Inflammatory macrophage (primary cell): ENCODE data around the gene VEGFA.

Experiments
- DNase-seq, 2 donors: peaks; one replicate each; pipeline ENCODE4 v3.0.0-alpha.2; 2020 to 2022

VEGFA gene

DNA sequence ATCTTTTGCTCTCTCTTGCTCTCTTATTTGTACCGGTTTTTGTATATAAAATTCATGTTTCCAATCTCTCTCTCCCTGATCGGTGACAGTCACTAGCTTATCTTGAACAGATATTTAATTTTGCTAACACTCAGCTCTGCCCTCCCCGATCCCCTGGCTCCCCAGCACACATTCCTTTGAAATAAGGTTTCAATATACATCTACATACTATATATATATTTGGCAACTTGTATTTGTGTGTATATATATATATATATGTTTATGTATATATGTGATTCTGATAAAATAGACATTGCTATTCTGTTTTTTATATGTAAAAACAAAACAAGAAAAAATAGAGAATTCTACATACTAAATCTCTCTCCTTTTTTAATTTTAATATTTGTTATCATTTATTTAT, 15.9 kb downstream of the VEGFA start:
- no peak for DNase-seq

DNA sequence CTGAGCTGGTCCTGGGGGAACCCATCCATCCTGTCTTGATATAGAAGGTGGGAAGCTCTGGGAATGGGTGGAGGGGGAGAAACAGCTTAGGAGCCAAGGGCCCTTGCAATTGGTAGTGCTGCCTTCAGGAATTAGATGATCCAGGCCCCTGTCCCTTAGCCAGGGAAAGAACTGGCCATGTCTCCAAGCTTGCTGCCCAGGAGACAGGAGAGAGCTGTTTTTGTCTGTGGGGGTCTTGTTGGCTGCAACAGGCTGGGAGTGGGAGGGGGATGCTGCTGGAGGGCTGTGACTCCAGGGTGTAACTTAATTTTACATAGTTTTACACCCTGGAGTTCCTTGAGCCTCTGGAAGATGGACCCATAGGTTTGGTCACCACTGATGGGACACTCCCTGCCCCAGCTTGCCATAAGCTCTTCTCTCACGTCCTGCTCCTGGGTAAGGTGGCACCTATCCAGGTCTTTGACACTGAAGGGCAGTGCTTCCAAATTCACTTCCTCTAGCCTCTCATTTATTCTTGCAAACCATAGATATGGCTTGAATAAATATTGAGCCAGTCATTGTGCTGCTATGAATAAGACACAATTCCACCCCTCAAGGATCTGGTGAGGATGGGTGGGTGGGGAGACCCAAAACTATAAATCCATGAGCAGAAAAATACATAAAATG, 16.8 kb downstream of the VEGFA start:
- no peak for DNase-seq

DNA sequence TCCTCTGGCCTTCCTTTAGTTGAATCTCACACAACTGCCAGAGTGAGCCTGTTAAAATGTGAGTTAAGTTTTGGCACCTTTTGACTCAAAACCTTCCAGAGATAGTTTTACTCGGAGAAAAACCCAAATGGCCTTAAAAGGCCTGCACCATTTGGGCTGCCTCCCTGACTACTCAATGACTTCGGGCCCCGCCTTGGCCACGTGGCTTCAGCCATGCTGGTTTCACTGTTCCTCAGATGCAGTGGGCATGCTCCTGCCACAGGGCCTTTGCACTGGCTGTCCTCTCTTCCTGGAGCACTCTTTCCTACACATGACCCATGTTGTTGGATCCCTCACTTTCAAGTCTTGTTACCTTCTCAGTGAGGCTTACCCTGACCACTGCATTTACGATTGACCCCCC, 18.3 kb downstream of the VEGFA start:
- no peak for DNase-seq

DNA sequence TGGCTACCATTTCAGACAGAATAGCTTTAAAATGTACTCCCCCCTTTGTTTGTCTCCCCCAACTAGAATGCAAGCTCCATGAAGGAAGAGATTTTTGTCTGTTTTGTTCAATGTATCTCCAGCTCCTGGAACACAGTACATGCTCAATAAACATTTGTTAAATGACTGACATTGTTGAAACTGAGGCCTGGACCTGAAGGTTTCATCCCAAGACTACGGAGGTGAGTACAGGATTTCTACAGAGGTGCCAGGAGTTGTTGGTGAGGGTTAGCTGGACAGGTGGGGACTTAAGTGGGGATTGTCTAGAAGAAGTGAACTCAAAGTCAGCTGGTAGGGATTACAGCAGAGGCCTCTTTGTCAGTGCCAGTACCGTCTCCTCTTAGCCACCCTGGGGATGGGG, 19.4 kb downstream of the VEGFA start:
- DNase-seq = no peak

DNA sequence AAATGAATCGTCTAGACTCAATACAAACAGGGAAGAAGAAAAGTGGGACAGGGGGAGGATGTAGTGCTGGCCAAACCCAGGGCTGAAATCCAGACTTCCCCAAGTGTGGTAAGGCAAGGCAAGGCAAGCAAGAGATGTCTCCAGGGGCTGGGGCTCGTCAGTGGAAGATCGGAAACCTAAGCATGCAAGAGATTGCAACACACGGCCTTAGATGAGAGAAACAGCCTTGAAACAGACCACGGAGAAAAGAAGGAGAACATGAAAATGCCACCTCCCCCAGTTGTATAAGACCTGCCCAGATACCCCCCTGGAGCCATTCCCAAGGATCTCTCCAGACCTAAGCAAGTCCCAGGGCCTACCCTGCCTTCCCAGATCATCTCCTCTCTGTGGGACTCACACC, 20.0 kb downstream of the VEGFA start:
- peak; percentile 62 to 74 for DNase-seq

DNA sequence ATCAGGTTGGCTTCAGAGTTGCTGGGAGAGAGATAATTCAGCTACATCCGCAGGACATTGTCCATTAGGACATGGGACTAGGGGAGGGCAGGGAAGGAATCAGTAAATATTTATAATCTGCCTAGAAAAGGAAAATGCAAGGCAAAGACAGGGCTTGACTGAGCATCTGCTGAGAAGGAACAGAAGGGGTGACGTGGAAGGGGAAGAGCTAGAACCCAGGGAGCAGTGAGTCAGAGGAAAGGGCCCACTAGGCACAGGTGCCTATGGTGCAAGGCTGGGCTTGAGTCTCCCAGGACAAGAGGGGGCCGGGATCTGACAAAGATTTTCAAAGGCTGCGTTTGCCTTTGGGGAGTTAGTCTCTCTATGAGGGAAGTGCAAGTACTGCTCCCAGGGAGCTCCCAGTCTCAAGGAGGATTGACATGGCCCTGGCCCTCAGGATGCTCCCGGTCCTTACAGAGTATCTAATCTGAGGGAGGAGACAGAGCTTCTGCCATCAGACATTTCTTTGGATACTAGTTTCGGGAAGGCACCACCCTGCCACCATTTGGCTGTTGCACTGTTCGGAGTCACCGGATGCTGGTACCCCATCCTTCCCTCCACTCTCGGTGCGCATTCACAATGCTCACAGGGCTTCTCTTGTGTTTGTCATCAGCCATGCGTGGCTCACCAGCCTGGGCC, 21.9 kb downstream of the VEGFA start:
- DNase-seq = no peak

DNA sequence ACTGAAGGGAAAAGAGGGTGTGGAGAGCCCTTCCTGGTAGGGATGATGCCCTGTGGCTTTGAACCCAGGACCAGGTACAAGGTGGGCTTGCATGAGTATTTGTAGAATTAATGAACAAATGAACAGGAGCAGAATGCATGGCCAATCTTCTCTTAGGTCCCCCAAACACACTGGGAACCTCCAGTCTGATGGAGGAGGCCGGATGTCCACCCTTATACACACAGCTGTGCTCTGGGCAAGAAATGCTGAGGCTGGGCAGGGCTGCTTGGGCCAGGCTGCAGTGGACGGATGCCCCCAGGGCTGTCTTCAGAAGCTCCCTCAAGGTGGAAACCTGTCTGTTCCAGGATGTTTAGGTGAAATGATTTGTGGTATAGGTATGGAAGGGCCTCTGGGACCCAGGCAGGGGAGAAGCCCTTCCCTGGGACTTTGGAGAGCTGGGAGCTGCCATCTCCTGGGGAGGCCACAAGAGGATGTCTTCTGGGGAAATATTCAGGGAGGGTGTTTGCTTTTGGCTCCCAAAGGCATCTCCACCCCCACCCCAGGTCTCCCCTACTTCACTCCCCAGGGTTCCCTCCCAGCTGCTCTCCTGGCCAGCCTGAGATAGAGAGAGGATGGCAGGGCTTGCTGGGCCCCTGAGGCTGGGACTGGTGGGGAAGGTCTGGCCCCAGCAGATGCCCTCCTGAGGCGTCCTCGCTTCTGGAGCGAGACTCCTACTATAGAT, 23.3 kb downstream of the VEGFA start:
- DNase-seq = no peak

DNA sequence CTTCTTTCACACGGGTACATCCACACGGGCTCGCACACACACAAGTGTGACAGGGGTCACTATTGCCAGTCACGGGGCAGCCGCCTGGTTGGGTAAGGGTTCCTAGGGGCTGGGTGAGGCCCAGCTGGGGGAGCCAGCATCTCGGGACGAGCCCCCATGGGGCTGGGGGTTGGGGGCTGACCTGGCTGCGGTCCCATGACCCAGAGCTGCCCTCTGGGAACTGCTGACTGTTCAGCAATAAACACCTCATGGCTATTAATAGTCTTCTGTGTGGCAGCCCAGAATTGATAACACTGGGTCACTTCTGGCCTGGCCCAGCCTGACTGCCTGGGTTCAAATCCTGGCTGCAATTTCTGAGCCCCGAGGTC, 23.8 kb downstream of the VEGFA start:
- no peak for DNase-seq

DNA sequence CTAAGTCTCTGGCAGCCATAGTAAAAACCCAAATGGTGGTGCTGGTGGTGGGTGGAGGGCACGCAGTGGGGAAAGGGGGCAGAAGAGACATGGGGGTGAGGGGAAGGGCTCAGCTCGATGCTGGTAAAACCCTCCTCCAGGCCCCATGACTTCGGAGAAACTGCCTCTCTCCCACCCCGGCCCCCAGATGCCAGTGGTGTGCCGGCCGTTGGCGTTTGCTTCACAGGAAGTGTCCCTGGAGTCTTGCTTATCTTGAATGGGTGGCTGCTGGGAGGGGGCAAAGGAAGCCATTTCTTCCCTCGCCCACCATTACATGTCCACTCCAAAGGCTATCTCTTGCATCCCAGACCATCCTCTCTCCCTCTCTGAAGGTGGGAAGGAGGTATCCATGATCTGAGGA, 25.4 kb downstream of the VEGFA start:
- no peak for DNase-seq

DNA sequence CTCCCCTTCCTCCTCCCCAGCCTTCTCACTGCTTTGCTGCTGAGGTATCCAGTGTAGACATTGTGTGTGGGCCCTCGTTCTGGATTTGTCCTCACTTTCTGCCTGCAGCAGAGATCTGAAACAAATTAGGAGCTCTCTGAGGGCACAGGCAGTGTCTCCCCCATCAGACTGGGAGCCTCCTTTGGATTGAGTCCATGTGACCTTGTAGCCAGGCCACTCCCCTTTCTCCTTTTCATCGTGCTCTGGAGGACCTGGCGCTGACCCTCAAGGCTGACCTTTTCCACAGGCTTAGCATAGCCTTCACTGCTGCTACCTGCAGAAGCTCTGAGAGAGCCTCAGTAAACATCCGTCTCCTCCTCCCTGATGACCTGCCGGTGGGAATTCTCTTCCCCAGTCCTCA, 26.2 kb downstream of the VEGFA start:
- no peak for DNase-seq

DNA sequence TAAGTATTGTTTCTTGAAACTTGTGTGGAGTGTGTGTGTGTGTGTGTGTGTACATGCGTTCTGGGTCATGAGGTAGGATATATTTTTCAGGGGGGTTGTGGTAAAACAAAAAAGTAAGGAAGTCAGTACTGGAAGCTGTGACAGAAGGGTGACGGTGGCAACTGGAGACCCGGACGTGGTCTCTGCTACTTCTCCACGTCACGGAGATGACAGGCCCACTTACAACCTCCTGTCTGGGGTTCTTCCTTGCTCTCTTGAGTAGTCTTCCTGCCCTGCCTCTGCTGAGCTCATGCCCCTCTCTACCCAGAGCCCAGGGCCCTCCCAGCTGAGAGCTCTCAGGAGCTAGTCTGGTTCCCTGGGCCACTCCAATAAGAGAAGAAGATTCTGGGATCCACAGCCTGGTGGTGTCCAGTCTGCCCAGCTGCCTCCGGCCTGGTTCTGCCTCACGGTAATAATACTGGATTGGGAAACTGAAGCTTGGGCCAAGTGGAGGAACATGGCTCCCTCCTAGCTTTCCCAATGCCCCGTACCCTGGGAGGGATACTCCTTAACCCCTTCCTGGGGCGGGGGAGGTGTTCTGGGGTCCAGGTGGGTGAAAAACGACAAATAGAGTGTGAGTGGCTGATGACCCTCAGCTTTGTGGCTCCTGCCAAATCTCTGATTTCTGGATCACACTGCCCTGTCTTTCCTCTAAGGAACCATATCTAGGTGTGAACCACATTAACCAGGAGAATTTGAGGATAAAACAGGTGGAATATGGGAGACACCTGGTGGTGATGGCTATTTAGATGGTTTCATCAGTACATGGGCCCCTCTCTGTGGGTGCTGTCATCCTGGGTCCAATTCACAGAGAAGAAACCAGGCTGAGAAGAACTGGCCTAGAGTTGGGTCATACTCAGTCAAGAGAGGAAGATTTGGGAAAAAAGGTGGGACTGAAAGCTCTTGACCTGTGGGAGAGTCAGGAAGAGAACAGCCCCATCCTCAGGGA, 27.2 kb downstream of the VEGFA start:
- DNase-seq = peak; percentile 23 to 28

DNA sequence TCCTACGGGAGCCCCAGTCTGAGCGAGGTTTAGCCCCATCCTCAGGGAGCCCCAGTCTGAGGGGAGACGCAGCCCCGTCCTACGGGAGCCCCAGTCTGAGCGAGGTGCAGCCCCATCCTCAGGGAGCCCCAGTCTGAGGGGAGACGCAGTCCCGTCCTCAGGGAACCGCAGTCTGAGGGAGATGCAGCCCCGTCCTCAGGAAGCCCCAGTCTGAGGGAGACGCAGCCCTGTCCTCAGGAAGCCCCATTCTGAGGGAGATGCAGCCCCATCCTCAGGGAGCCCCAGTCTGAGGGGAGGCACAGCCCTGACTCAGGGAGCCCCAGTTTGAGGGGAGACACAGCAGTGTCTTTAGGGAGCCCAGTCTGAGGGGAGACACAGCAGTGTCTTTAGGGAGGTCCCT, 27.9 kb downstream of the VEGFA start:
- no peak for DNase-seq

DNA sequence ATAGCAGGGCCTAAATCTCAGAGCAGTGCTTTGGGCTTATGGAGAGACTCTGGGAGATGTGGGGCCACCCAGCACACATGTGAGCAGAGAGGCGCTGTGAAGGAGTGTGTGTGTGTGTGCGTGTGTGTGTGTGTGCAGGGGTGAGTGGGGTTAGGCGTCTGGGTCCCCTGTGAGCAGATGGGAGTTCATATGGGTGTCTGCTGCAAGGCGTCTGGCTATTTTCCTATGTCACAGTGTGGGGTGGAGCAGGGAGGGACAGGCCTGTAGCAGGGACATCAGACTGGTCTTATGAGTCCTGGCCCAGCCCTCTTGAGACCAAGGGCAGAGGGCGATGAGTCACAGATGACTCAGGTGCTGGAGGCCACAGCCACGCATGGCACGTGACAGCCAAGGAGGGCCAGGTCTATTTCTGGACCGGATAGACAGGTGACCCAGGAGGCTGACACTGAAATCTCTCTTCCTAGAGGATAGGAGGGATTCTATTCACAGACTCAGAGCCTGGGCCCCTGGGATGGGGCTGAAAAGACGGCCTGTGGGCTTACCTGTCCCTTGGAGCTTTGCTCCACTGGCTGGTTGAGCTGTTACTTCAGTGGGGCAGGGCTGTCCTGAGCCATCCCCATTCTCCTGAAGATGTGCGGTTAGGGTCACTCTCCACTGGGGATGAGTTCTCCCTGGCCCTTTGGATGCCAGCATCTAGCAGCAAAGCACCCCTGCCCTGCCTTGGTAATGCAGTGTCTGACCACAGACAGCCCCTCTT, 28.9 kb downstream of the VEGFA start:
- DNase-seq = peak; percentile 80 to 88

DNA sequence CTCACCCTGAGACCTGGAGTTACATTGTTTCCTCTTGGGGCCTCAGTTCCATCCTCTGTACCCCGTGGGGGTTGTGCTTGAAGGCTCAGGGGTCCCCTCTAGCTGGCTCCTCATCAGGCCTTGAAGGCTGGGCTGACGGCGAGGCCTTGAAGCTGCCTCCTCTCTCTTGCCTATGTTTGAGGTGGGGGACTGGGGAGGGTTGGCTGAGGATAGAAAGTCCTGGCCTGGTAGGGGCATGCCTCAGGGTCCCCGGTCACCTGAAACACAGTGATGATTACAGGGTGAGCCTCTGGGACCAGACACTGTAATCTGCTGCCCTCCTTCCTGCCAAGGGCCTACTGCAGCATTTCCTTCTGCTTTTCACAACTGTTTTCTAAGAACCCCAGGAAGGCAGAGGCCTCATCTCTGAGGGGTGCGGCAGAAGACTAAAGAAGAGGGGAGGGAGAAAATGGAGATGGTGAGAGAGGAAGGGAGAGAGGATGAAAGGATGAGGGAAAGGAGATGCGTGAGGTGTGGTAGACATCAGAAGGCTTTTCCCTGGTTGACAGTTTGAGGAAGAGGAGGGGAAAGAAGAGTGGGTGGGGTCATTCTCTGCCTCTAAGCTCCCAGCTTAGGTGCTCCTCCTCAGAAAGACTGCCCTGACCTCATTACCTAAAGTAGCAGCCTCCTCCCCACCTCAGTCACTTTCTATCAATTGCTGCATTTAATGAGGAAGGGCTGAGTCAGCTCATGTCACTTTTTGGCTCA, 29.7 kb downstream of the VEGFA start:
- peak; percentile 47 for DNase-seq

DNA sequence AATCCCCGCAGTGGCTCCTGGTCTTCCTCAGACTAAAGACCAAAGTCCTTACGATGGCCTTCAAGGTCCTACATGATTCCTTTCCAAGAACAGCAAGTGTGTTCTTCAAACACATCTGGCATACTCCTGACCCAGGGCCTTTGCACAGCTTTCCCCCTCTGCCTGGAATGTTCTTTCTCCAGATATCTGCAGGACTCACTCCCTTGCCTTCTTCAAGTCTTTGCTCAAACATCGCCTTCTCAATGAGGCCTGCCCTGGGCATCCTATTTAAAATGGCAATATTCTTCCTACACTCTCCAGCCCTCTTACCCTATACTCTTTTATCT, 30.2 kb downstream of the VEGFA start:
- no peak for DNase-seq

DNA sequence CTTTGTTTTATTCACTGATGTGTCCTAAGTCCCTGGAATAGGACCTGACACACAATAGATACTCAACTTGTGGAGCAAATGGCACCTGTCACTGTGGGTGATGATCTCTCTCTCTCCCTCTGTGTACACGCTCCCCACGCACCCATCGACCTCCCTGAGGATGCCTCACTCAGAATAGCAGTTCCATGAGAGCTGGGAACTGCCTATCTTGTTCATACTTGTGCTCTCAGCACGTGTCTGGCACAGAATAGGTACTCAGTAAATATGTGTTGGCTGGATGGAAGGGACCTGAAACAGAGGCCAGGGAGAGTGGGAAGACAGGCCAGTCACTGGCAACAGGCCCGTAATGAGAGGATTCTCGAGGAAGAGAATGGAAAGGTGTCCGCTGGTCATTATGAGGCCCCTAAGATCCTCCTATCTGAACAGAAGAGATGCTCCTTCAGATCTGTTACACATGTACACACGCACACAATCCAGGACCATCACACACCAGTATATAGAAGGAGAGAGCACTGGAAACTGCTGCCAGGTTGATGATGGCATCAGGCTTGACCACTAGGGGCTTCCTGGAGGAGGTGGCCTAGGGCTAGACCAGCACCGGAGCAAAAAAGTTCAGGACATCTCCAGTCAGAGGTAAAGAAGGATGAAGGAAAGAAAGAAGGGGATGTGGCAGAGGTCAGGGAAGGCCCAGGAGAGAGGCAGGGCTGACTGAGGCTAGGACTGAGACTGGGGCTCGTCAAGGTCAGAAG, 30.9 kb downstream of the VEGFA start:
- no peak for DNase-seq

DNA sequence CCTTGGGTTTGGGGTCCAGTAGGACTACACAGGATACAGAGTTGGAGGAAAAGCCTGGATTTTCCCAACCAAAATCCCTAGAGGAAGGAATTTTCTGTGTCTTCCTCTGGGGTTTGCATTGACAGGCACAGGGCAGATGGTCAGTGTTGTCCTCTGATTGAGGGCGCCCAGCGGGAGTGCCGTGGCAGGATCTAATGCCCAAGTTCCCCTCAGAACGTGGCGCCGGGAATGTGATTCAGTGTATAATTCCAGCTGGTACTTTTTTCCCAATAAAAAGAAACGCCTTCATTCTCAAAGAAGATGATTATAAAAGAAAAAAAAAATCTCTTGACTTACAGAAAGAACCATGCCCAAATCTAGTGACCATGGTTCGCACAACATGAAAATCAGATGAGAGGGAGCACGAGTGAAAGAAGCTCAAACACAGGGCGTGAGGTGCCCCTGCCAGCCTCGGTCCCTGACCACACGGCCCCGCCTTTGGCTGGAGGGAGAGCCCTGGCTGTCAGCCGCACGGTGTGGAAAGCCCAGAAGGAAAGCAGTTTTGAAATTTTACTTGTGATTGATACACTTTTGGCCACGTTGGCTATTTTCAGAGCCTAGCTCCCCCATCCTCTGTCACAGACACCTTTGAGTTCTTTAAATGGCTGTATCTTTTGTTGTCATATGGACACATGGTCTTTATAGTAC, 31.6 kb downstream of the VEGFA start:
- peak in 1 of 2 donors; percentile 48 for DNase-seq

DNA sequence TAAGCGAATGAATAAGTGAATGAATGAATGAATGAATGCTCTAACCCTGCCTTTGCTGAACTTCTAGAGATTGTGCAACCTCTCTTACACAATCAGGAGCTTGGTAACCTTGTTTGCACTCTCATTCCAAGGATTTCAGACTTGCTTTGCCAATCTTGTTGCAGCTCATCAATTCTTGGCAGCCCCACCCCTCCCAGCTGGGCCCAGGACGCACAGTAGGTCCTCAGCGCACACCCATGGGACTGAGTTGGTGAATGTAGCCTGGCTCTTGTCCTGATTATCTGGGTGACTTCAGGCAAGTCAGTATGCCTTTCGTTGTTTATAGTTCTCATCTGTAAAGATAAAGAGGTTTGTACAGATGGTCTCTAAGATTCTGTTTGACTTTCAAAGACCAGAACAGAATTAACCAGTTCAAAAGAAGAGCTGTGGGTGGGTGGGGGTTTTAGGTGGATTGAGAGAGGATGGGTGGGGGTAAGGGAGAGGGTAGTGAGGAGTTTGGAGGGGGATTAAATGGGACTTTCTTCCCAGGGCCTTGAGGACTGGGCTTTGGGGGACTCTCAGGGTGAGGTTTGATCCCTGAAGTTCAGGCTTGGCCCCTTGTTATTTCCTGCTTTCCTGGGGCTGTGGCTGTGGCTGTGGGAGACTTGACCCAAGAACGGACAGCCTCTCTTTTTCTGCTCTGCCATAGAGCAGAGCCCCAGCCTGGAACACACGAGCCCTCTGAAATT, 33.2 kb downstream of the VEGFA start:
- peak in 1 of 2 donors; percentile 19 for DNase-seq
